ENCODE data around the gene RLN3. TPM values are rescaled to one million over a fixed set of nuclear protein-coding genes. Genes with fewer than 3 reads are reported as not detected.

Gene RLN3
- total and polyA plus RNA-seq, 9 of the 15 experiments (the other 6 are each of a cell fraction or from before 2014, with no cell fraction given): 0.31 to 1.2 (median 0.71) TPM; not detected in 6

- TF ChIP-seq XRCC5 (IDR thresholded peaks at IDR 0.05; ENCODE audit: low read depth, low read length) (peak; percentile 77), SREBF1 (IDR thresholded peaks at IDR 0.05; ENCODE audit: borderline replicate concordance, low read depth, low read length) (no peak; the same call in 1 of the 2 replicates), NR2F6 (CRISPR knock-in tag; IDR thresholded peaks at IDR 0.05) (peak; percentile 90), ZC3H8 (IDR thresholded peaks at IDR 0.05) (0 out of 2 replicates have a peak, but pooled peaks have one; percentile 71), C11orf30 (IDR thresholded peaks at IDR 0.05; ENCODE audit: low read depth) (peak; percentile 35; the same call in 1 of the 2 replicates), ATF4 (CRISPR knock-in tag; IDR thresholded peaks at IDR 0.05) (peak; percentile 58; the same call in 1 of the 2 replicates), ZNF197 (CRISPR knock-in tag; IDR thresholded peaks at IDR 0.05; ENCODE audit: low read depth) (peak; percentile 65; the same call in 1 of the 2 replicates), HIVEP1 (CRISPR knock-in tag; IDR thresholded peaks at IDR 0.05) (no peak), POLR2AphosphoS5 (IDR thresholded peaks at IDR 0.05; ENCODE audit: control insufficient read depth, insufficient read depth, low read depth, low read length) (peak; percentile 96), SRF (CRISPR knock-in tag; IDR thresholded peaks at IDR 0.05) (peak in 1 of 2 experiments; percentile 86; a peak in 2 of 4 replicates), MAFK (IDR thresholded peaks at IDR 0.05; ENCODE audit: low read length) (no peak), POLR2G (IDR thresholded peaks at IDR 0.05; ENCODE audit: low read depth, low read length) (peak; percentile 86), MBD2 (IDR thresholded peaks at IDR 0.05; ENCODE audit: borderline replicate concordance, low read depth) (peak; percentile 85), ZNF518B (CRISPR knock-in tag; IDR thresholded peaks at IDR 0.05) (no peak), ATF1 (CRISPR knock-in tag; IDR thresholded peaks at IDR 0.05) (peak; percentile 92), ATF1 (tag; IDR thresholded peaks at IDR 0.05) (peak; percentile 100), ILF3 (IDR thresholded peaks at IDR 0.05; ENCODE audit: borderline replicate concordance) (no peak), SREBF2 (CRISPR knock-in tag; IDR thresholded peaks at IDR 0.05) (no peak), SRSF9 (IDR thresholded peaks at IDR 0.05; ENCODE audit: borderline replicate concordance, low read depth, low read length) (no peak), HDAC8 (tag; IDR thresholded peaks at IDR 0.05) (no peak; the same call in none of the 2 replicates), ETV1 (tag; conservative IDR thresholded peaks at IDR 0.05; ENCODE audit: low read depth) (peak; percentile 90), ZNF282 (CRISPR knock-in tag; IDR thresholded peaks at IDR 0.05) (no peak), RBM34 (IDR thresholded peaks at IDR 0.05; ENCODE audit: borderline replicate concordance, insufficient read depth, low read length) (no peak), YBX1 (IDR thresholded peaks at IDR 0.05) (no peak)
Measured at GRCh38 chr19:14006766-14007562, 21.0 kb upstream of the RLN3 start (continued).

Data from K562 (cell line).